Astrocyte of the hippocampus (primary cell): Measurements from ENCODE around the gene TPGS2.
"Not testable (repeated sequence)": the region's sequence is repeated elsewhere in the genome, so short reads cannot be mapped to it uniquely, and the experiment has no call there.

Source experiments
- DNase-seq: peaks from one replicate; pipeline ENCODE4 v3.0.0; 2011; ENCODE audit warnings: low read depth, low spot score

TPGS2 gene

DNA sequence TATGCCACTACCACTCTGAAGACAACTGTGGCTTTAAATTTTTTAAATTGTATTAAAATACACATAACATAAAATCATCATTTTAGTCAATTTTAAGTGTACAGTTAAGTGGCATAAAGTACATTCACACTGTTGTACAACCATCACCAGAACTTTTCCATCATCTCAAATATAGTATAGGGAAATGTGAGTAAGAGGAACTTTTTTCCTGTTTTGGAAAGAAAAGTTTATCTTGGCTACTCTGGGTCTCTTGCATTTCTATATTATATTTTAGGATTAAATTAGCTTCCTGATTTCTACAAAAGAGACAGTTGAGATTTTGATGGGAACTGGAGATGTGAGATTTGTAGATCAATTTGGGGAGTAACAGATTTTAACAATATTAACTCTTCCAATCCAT is 3.3 kb downstream of the TPGS2 start:
- DNase-seq, result no peak

DNA sequence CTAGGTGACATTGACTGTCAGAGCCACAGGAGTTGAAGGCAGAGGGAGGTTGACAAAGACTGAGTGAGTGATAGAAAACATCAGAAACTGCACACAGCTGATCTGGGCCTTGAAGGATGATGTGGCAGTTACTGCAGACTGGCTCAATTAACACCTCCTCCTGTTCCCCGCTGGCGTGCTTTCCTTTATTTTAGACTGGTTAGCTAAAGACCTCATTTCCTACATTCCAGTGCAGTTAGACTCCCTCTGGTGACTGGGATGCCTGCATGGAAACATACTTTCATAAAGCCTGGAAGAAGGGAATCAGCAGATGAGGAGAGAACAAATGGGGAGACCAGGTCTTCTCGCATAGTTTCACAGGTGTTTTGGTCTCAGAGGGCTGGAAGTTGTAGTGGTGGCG is 7.1 kb downstream of the TPGS2 start:
- peak; percentile 17 for DNase-seq

GRCh38 chr18:36819621-36820020 is 9.2 kb downstream of the TPGS2 start:
- DNase-seq, result no peak

GRCh38 chr18:36818652-36819051 is 10.2 kb downstream of the TPGS2 start:
- no peak for DNase-seq

- peak; percentile 17 for DNase-seq
Observed at GRCh38 chr18:36817039-36817438, 11.8 kb downstream of the TPGS2 start.

DNA sequence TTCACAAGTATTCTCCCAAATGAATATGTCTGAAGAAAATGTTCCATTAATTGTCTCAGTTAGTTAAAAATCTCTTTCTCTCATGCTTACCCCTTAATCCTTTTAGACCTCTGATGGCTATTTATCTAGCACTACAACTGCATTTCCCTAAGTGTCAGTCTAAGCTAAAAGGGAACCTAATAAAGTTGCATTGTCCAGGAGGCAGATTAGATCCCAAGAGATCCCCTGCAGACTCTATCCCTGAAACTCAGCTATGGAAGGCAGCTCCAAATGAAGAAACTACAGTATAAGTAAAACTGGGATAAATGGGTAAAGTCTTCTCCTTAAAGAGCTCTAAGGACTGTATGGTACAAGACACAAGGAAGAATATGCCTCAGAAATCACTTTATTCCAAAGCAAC is 12.7 kb downstream of the TPGS2 start:
- DNase-seq, result not testable (repeated sequence)

DNA sequence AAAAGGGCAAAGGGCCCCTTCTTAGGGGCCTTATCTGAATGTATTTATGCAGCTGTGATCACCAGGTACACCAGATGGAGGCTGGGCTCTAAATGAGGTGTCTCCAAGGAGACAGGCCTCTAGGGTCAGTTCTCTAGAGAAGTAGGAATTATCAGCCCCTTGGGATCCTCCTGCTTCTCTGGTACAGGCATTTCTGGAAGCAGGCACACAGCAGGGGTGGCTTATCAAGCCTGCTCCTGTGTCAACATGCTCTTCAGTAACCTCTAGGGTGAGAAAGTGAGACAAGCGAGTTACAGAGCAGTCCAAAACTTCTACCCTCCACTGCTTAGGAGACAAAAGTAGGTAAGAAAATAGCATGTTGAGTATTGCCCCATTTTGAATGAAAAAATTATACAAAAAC is 13.8 kb downstream of the TPGS2 start:
- DNase-seq, result no peak

DNA sequence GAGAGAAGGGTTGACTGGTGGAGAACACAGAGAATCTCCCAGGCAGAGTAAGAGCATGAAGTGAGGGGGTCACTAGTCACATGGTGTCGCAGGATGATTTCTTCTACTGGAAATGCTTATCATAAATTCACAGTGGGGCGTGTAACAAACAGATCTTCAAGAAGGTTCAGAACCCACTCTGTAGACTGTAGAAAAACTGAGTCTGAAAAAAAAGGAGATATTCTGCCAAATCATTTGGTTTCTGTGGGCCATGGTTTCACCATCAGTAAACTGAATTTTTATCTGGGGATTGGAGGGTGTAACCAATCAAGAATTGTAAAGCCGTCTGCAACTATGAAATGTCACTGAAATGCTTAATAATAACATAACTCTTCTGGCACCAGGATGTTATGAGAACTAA is 15.0 kb downstream of the TPGS2 start:
- no peak for DNase-seq

- DNase-seq, result no peak
Observed at GRCh38 chr18:36813101-36813775, 15.6 kb downstream of the TPGS2 start.

DNA sequence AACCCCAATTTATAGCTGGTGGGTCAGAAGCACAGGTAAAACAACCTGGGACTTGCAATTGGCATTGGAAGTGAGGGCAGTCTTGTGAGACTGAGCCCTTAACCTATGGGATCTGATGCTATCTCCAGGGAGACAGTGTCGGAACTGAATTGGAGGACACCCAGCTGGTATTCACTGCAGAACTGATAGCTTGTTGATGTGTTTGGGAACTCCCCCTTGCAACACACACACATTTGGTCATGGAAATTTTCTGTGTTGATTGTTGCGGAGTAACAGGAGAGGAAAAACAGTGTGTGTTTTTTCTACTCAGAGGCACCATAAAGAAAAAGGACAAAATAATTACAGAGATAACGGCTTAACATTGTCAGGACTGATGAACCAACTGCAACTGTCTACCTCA is 16.1 kb downstream of the TPGS2 start:
- DNase-seq, result no peak

DNA sequence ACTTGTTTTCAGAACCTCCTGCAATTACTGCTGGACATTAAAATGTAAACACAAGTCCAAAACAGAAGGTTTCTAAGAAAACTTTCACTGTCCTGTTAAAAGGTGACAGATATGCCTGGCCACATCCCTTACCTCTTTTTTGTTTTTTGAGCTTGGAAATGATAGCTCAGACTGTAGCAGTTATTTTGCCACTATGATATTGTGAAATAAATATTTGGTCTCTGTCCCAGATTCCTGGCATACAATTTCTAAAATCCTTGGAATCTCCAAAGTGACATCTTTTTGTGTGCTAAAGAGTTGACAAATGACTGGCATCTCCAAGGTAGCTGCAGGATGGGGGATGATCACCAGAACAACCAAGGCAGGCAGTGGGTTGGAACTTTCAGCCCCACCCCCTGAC is 16.8 kb downstream of the TPGS2 start:
- DNase-seq, result no peak

- no peak for DNase-seq
Observed at GRCh38 chr18:36811430-36811829, 17.4 kb downstream of the TPGS2 start.

GRCh38 chr18:36809590-36810381 is 19.0 kb downstream of the TPGS2 start:
- peak; percentile 81 for DNase-seq

DNA sequence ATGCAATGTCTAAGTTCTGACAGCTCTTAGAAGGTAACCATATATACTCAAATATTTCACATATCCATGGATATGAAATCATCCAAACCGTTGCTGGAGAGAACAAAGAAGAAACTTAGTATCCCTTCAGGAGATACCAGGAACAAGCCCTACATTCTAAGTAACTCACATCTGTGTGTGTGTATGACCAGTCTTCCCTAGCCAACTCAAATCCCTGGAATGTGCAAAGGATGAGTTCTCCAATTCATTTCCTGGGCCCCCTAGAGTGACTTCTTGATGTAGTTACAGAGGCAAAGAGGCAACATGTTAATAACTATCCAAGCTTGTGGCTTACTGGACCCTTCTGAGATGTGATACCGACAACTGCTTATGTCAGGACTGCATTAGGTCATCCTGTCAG is 20.1 kb downstream of the TPGS2 start:
- DNase-seq, result peak; percentile 24

- DNase-seq, result no peak
Observed at GRCh38 chr18:36805105-36805504, 23.7 kb downstream of the TPGS2 start.

DNA sequence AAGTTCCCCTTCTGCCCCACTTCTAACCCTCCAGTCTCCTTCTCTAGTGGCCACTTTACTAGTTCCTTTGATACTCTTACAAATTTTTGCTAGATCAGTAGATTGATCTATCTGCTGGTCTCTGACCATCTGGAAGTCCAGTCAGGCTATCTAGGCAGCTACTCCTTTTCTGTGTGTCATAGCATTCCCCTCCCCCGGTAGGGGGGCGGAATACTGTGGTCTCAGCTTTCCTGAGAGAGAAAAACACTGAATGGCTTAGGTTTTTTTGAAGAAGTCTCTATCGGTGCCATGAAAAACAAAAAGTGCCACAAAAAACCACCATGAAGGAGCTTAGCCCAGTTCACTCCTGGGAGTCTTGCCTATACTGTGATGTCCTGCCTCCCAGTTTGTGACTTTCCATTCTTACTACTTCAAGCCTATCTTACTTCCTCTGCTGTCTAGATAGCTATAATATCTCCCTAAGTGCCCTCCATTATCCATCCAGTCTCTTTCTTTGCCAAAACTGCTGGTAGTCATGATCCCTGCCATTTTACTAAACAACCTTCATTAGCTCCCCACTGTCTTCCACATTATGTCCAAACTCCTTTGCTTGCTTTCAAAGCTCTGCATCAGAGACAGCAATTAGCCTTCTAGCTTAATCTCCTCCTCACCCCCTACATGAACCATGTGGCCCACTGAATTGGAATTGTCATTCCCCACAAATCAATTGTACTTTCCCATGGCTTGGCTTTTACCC is 29.9 kb downstream of the TPGS2 start:
- peak; percentile 65 for DNase-seq

- no peak for DNase-seq
Observed at GRCh38 chr18:36792634-36793283, 36.0 kb downstream of the TPGS2 start.

DNA sequence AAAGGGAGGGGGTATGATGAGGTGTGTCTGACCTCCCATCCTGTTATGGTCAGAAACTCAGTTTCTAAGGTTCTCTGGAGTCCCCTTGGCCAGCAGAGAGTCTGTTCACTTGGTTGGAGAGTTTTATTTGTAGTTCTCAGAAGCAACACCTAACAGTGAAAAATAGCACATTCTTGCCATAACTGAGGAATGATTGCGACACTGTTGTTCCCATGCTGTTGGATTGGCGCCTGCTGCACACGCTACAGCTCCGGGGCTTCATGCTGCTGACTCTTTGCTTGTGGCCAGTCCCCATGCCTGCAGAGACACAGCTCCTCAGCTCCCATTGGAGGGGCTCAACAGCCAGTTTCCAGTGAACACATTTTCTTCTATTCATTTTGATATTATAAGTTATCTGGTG is 42.1 kb downstream of the TPGS2 start:
- DNase-seq, result peak; percentile 93

DNA sequence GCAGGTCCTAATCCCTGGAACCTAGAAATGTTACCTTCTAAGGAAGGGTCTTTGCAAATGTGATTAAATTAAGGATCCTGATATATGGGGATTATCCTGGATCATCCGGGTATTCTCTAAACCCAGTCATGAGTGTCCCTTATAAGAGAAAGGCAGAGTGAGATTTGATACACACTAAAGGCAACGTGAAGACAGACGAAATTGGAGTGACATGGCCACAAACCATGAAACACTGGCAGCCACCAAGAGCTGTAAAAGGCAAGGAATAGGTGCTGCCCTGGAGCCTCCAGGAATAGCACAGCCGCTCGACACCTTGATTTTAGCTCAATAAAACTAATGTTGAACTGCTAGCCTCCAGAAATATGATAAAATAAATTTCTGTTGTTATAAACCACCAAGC is 45.0 kb downstream of the TPGS2 start:
- no peak for DNase-seq

DNA sequence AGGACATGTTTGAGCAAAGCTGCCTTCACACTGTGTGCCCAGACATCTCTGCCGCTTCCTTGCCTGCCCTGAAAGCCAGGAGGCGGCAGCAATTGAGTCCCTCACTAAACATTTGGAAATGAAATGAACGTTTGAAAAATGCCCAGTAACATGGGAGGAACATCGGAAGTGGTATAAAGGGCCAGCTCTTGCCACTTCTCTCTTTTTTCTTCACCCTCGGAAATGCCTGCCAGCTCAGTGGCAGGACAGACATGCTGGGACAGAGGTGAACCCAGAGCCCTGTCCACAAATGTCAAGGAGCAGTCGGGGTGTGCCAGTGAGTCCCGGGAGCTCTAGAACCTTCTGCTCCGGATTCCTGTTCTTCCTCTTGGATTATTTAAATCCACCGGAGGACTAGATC is 46.1 kb downstream of the TPGS2 start:
- DNase-seq, result no peak

GRCh38 chr18:36780748-36781147 is 48.1 kb downstream of the TPGS2 start:
- peak; percentile 70 for DNase-seq

GRCh38 chr18:36777566-36777965 is 51.2 kb downstream of the TPGS2 start:
- no peak for DNase-seq
